ENCODE measurements around the gene CCL7.

DNA sequence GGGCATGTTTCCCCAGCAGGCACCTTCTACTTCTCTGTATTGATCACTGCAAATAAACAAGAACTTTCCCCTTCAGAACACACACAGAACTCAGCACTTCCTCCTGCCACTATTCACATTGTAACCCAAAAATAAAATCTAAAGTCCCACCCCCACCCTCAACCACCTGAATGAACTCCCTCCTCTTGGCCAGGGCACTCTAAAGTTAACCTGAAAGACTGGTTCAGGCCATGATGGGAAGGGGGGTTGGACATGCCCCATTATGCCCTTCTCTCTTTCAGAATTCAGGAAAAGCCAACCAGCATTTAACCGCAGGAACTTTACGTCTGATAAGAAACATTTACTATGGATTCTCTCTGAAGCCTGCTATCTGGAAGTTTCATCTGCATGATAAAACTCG, 42.3 kb upstream of the CCL7 start:
- TF ChIP-seq, protein P1, sequence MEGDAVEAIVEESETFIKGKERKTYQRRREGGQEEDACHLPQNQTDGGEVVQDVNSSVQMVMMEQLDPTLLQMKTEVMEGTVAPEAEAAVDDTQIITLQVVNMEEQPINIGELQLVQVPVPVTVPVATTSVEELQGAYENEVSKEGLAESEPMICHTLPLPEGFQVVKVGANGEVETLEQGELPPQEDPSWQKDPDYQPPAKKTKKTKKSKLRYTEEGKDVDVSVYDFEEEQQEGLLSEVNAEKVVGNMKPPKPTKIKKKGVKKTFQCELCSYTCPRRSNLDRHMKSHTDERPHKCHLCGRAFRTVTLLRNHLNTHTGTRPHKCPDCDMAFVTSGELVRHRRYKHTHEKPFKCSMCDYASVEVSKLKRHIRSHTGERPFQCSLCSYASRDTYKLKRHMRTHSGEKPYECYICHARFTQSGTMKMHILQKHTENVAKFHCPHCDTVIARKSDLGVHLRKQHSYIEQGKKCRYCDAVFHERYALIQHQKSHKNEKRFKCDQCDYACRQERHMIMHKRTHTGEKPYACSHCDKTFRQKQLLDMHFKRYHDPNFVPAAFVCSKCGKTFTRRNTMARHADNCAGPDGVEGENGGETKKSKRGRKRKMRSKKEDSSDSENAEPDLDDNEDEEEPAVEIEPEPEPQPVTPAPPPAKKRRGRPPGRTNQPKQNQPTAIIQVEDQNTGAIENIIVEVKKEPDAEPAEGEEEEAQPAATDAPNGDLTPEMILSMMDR (conservative IDR thresholded peaks at IDR 0.05; ENCODE audit: low read depth, low read length), result no peak
- no peak for TF ChIP-seq POLR2A (IDR thresholded peaks at IDR 0.05; ENCODE audit: low read depth, low read length)
- TF ChIP-seq FOS (IDR thresholded peaks at IDR 0.05; ENCODE audit: low read depth, low read length), result no peak
- no peak for TF ChIP-seq CEBPB (IDR thresholded peaks at IDR 0.05; ENCODE audit: low read depth, low read length)
- no peak for TF ChIP-seq MXI1 (IDR thresholded peaks at IDR 0.05; ENCODE audit: borderline replicate concordance, low read depth, low read length)
- no peak for TF ChIP-seq SMC3 (IDR thresholded peaks at IDR 0.05; ENCODE audit: low read depth, low read length)
- no peak for TF ChIP-seq ELK1 (IDR thresholded peaks at IDR 0.05; ENCODE audit: borderline replicate concordance, low read depth, low read length)
- TF ChIP-seq MAFK (IDR thresholded peaks at IDR 0.05; ENCODE audit: low read depth, low read length), result no peak
